OCI-LY1 (cell line): ENCODE data around the gene ADCY9.

Experiments
- EZH2 ChIP-seq: fragments of 200-600 bp; sonication (generic), shearing (Covaris generic); IDR thresholded peaks from 2 replicates; pipeline ENCODE4 v1.8.0; 2017; ENCODE audit warnings: borderline replicate concordance, mixed run types, mild to moderate bottlenecking, antibody characterized with exemption, low read length, moderate library complexity, mixed read lengths
- TF ChIP-seq, protein P1 (sequence below): fragments of 200-600 bp; sonication (generic), shearing (Covaris generic); IDR thresholded peaks from 2 replicates; pipeline ENCODE4 v1.5.1; 2017; ENCODE audit warnings: mild to moderate bottlenecking, antibody characterized with exemption, low read length, moderate library complexity, mixed read lengths

GRCh38 chr16:4005281-4005680 is 111.0 kb downstream of the ADCY9 start:
- TF ChIP-seq, protein P1, sequence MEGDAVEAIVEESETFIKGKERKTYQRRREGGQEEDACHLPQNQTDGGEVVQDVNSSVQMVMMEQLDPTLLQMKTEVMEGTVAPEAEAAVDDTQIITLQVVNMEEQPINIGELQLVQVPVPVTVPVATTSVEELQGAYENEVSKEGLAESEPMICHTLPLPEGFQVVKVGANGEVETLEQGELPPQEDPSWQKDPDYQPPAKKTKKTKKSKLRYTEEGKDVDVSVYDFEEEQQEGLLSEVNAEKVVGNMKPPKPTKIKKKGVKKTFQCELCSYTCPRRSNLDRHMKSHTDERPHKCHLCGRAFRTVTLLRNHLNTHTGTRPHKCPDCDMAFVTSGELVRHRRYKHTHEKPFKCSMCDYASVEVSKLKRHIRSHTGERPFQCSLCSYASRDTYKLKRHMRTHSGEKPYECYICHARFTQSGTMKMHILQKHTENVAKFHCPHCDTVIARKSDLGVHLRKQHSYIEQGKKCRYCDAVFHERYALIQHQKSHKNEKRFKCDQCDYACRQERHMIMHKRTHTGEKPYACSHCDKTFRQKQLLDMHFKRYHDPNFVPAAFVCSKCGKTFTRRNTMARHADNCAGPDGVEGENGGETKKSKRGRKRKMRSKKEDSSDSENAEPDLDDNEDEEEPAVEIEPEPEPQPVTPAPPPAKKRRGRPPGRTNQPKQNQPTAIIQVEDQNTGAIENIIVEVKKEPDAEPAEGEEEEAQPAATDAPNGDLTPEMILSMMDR = no peak
- no peak for TF ChIP-seq EZH2
